WTC11 (cell line): ENCODE measurements around the gene TMCC1. TPM values are rescaled to one million over a fixed set of nuclear protein-coding genes. Genes with fewer than 3 reads are reported as not detected.

Source experiments
- ATAC-seq: fragments of 200-7000 bp; cut with Tn5 transposase; 2 replicates; pipeline ENCODE4 v1.10.0; 2021; ENCODE audit warnings: mild to moderate bottlenecking, moderate library complexity
- CTCF ChIA-PET: fragments of 300-600 bp; sonication (Branson Sonifier 250); formaldehyde crosslinking; loops from one replicate; lab custom pipeline; 2021; ENCODE audit warnings: antibody characterized with exemption; lab: Charles Lee
- POLR2A ChIA-PET: fragments of 350-600 bp; sonication (Branson Sonifier 250); formaldehyde crosslinking; loops from one replicate; lab custom pipeline; 2021; ENCODE audit warnings: antibody characterized with exemption; lab: Charles Lee
- DNase-seq: peaks from one replicate; pipeline ENCODE4 v3.0.0; 2021; ENCODE audit warnings: low spot score
- H3K27ac Mint-ChIP-seq: 2 replicates; pipeline ENCODE4 v1.8.0; 2021; ENCODE audit warnings: mixed read lengths
- H3K27me3 Mint-ChIP-seq: 2 replicates; pipeline ENCODE4 v1.8.0; 2021; ENCODE audit warnings: low read depth, mild to moderate bottlenecking, moderate library complexity, mixed read lengths
- H3K36me3 Mint-ChIP-seq: 2 replicates; pipeline ENCODE4 v1.8.0; 2021; ENCODE audit warnings: mixed read lengths
- H3K4me1 Mint-ChIP-seq: 2 replicates; pipeline ENCODE4 v1.8.0; 2022; ENCODE audit warnings: mixed read lengths
- H3K4me3 Mint-ChIP-seq: 2 replicates; pipeline ENCODE4 v1.8.0; 2021; ENCODE audit warnings: mild to moderate bottlenecking, moderate library complexity, mixed read lengths
- H3K9me3 Mint-ChIP-seq: 2 replicates; pipeline ENCODE4 v1.8.0; 2021; ENCODE audit warnings: mixed read lengths
- ATF1 ChIP-seq: sonication (generic); formaldehyde crosslinking; IDR thresholded peaks from 2 replicates; pipeline ENCODE4 v1.8.1; 2023; ENCODE audit warnings: mild to moderate bottlenecking, moderate library complexity, missing genetic modification reagents
- EMX1 ChIP-seq: fragments of 250-450 bp; sonication (Bioruptor Pico); IDR thresholded peaks from 2 replicates; pipeline ENCODE4 v1.8.0; 2021; ENCODE audit warnings: mild to moderate bottlenecking
- JUN ChIP-seq: sonication (generic); formaldehyde crosslinking; IDR thresholded peaks from 2 replicates; pipeline ENCODE4 v1.8.0; 2023; ENCODE audit warnings: mild to moderate bottlenecking, missing genetic modification reagents
- MYBL2 ChIP-seq: sonication (generic); formaldehyde crosslinking; IDR thresholded peaks from 2 replicates; pipeline ENCODE4 v1.8.1; 2023; ENCODE audit warnings: mild to moderate bottlenecking, moderate library complexity, missing genetic modification reagents
- NR3C1 ChIP-seq: sonication (generic); formaldehyde crosslinking; conservative IDR thresholded peaks from 2 replicates; pipeline ENCODE4 v1.8.1; 2023; ENCODE audit warnings: low read depth, mild to moderate bottlenecking, missing genetic modification reagents
- RORB ChIP-seq: fragments of 250-450 bp; sonication (Bioruptor Pico); IDR thresholded peaks from 2 replicates; pipeline ENCODE4 v1.9.0; 2021; ENCODE audit warnings: mild to moderate bottlenecking
- SMAD4 ChIP-seq: sonication (generic); formaldehyde crosslinking; IDR thresholded peaks from 2 replicates; pipeline ENCODE4 v1.8.0; 2022; ENCODE audit warnings: mild to moderate bottlenecking, missing genetic modification reagents
- ZNF138 ChIP-seq: sonication (generic); formaldehyde crosslinking; conservative IDR thresholded peaks from 2 replicates; pipeline ENCODE4 v1.8.1; 2022; ENCODE audit warnings: mild to moderate bottlenecking, moderate library complexity, missing genetic modification reagents
- ZNF219 ChIP-seq: sonication (generic); formaldehyde crosslinking; IDR thresholded peaks from 2 replicates; pipeline ENCODE4 v1.8.0; 2023; ENCODE audit warnings: missing genetic modification reagents, mild to moderate bottlenecking, borderline replicate concordance
- ZNF416 ChIP-seq: fragments of 250-450 bp; sonication (Bioruptor Pico); IDR thresholded peaks from 2 replicates; pipeline ENCODE4 v1.9.0; 2021; ENCODE audit warnings: mild to moderate bottlenecking, inconsistent platforms
- total RNA-seq: library from RNA; stranded (reverse); gene quantifications from 3 replicates; pipeline ENCODE4 v1.2.3, GENCODE V29; 2021
- TF ChIP-seq, protein P1 (sequence below): fragments of 250-450 bp; sonication (Bioruptor Pico); IDR thresholded peaks from 2 replicates; pipeline ENCODE4 v1.8.0; 2021; ENCODE audit warnings: mild to moderate bottlenecking
- TF ChIP-seq, protein P2 (sequence below): sonication (generic); formaldehyde crosslinking; IDR thresholded peaks from 2 replicates; pipeline ENCODE4 v1.8.0; 2022; ENCODE audit warnings: mild to moderate bottlenecking, missing genetic modification reagents
- TF ChIP-seq, protein P3 (sequence below): sonication (generic); formaldehyde crosslinking; IDR thresholded peaks from 2 replicates; pipeline ENCODE4 v1.8.0; 2023; ENCODE audit warnings: missing genetic modification reagents
- TF ChIP-seq, protein P4 (sequence below): fragments of 200-600 bp; IDR thresholded peaks from 2 replicates; pipeline ENCODE4 v1.8.0; 2022; ENCODE audit warnings: antibody characterized with exemption
- TF ChIP-seq, protein P5 (sequence below): sonication (generic); formaldehyde crosslinking; IDR thresholded peaks from 2 replicates; pipeline ENCODE4 v1.8.1; 2023; ENCODE audit warnings: mild to moderate bottlenecking, missing genetic modification reagents
- TF ChIP-seq, protein P6 (sequence below): sonication (generic); formaldehyde crosslinking; IDR thresholded peaks from 2 replicates; pipeline ENCODE4 v1.8.0; 2023; ENCODE audit warnings: missing genetic modification reagents, mild to moderate bottlenecking, borderline replicate concordance

The TMCC1 gene
- total RNA-seq, 1 experiment from 2014 or later = 29.3 TPM

DNA sequence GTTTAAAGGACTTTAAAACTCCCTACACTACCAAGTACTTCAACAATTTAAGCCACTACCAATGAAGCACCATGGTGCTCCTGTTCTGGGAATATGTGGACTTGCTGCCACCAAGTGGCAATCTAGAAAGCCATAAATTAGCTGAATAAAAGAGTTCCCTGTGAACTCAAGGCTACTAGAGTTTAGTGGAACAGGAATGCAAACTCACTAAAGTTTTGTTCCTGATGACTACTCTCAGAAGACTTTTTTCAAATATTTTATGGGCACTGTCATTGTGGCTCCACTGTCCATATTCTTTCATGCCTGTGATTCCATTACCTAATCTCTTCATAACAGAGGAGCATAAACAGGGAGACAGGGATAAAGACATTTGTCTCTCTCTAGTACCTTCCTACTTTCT lies 63.9 kb downstream of the TMCC1 start:
- DNase-seq (peak; percentile 23), ATAC-seq (peak; percentile 81)
- Mint-ChIP-seq H3K27me3 (no peaks in the 10 kb centered on the region), H3K9me3 (no peaks in the 10 kb centered on the region), H3K27ac (no peak overlapping the region), H3K4me3 (no peak overlapping the region), H3K4me1 (peaks cover 11% of the 10 kb centered on the region), H3K36me3 (no peaks in the 10 kb centered on the region)
- POLR2A ChIA-PET = interaction anchor here (0.6 kb wide), 2 partner anchors 71 to 141 kb away, joined by 3 to 5 read pairs; no protein-coding TSS in a partner anchor
- TF ChIP-seq ATF1 (CRISPR knock-in tag) = no peak
- TF ChIP-seq, protein P1, sequence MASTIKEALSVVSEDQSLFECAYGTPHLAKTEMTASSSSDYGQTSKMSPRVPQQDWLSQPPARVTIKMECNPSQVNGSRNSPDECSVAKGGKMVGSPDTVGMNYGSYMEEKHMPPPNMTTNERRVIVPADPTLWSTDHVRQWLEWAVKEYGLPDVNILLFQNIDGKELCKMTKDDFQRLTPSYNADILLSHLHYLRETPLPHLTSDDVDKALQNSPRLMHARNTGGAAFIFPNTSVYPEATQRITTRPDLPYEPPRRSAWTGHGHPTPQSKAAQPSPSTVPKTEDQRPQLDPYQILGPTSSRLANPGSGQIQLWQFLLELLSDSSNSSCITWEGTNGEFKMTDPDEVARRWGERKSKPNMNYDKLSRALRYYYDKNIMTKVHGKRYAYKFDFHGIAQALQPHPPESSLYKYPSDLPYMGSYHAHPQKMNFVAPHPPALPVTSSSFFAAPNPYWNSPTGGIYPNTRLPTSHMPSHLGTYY (CRISPR knock-in tag) = no peak
- no peak for TF ChIP-seq MYBL2
- TF ChIP-seq, protein P2, sequence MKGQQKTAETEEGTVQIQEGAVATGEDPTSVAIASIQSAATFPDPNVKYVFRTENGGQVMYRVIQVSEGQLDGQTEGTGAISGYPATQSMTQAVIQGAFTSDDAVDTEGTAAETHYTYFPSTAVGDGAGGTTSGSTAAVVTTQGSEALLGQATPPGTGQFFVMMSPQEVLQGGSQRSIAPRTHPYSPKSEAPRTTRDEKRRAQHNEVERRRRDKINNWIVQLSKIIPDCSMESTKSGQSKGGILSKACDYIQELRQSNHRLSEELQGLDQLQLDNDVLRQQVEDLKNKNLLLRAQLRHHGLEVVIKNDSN (CRISPR knock-in tag) = no peak
- TF ChIP-seq RORB = no peak
- no peak for TF ChIP-seq EMX1 (CRISPR knock-in tag)
- TF ChIP-seq, protein P3, sequence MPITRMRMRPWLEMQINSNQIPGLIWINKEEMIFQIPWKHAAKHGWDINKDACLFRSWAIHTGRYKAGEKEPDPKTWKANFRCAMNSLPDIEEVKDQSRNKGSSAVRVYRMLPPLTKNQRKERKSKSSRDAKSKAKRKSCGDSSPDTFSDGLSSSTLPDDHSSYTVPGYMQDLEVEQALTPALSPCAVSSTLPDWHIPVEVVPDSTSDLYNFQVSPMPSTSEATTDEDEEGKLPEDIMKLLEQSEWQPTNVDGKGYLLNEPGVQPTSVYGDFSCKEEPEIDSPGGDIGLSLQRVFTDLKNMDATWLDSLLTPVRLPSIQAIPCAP (CRISPR knock-in tag) = no peak
- CTCF ChIA-PET = interaction anchor here (0.6 to 2.0 kb wide), 11 partner anchors 39 to 446 kb away, joined by 3 to 24 read pairs (median 4); no protein-coding TSS in a partner anchor

DNA sequence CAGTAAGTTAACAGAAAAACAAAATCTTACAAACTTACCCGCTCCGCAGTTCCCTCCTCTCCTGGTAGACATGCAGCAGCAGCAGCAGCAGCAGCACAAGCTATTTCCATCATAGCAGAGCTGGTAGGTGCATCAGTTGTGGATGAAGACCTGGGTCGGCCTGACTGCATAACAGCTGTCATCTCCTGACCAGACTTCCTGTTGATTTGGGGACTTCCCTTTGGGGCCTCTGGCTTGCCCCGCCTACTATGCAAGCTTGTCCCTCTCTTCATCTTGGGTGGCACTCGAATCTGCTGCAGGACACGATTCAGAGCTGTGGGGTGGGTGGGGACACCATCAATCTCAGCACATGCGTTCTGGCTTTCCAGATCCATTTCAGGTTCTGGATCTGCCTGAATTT lies 65.7 kb downstream of the TMCC1 start:
- H3K4me1 Mint-ChIP-seq = peaks cover 11% of the 10 kb centered on the region
- DNase-seq = no peak

DNA sequence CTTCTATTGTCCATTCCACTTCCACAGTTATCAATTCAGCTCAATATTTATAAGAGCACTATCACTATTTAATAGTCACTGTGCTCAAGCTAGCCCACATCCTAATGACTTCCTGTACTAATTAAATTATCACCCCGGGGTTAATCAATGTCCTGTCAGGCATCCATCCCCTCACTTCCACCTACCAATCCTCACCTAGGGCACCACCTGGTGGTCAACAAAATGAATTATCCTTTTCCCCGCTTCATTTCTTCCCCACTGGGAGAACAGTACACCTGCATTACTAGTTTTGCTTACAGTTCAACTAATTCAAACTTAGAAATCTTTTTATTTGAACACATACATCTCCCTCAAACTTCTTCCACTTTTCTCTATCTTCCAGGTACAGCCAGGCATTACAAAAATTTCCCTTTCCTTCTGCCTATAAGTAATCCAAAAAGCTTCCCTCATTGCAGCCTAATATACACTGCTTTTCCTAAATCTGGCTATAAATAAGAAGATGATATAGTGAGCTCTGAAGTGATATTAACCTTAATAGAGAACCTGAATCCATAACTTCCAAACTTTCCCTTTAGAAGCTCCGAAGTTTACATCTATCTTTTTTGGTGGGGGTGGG lies 68.5 kb downstream of the TMCC1 start:
- Mint-ChIP-seq H3K27ac (no peak overlapping the region), H3K4me3 (no peak overlapping the region), H3K9me3 (no peaks in the 10 kb centered on the region), H3K36me3 (no peaks in the 10 kb centered on the region), H3K4me1 (peaks cover 11% of the 10 kb centered on the region), H3K27me3 (no peaks in the 10 kb centered on the region)
- ATAC-seq = peak; percentile 76
- ChIA-PET POLR2A (no interaction called here), CTCF (interaction anchor here (1.0 to 2.6 kb wide), 4 partner anchors 15 to 442 kb away, joined by 3 to 16 read pairs (median 4); no protein-coding TSS in a partner anchor)
- TF ChIP-seq, protein P4, sequence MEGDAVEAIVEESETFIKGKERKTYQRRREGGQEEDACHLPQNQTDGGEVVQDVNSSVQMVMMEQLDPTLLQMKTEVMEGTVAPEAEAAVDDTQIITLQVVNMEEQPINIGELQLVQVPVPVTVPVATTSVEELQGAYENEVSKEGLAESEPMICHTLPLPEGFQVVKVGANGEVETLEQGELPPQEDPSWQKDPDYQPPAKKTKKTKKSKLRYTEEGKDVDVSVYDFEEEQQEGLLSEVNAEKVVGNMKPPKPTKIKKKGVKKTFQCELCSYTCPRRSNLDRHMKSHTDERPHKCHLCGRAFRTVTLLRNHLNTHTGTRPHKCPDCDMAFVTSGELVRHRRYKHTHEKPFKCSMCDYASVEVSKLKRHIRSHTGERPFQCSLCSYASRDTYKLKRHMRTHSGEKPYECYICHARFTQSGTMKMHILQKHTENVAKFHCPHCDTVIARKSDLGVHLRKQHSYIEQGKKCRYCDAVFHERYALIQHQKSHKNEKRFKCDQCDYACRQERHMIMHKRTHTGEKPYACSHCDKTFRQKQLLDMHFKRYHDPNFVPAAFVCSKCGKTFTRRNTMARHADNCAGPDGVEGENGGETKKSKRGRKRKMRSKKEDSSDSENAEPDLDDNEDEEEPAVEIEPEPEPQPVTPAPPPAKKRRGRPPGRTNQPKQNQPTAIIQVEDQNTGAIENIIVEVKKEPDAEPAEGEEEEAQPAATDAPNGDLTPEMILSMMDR = peak; percentile 63
- TF ChIP-seq ZNF219 (CRISPR knock-in tag) = no peak
- DNase-seq = peak; percentile 57

More for the DNA sequence above, 65.7 kb downstream of the TMCC1 start:
- Mint-ChIP-seq H3K36me3 (no peaks in the 10 kb centered on the region), H3K4me3 (no peak overlapping the region), H3K27ac (peak overlapping the region; percentile 78; the same call in 1 of the 2 replicates), H3K27me3 (no peaks in the 10 kb centered on the region), H3K9me3 (no peaks in the 10 kb centered on the region)
- TF ChIP-seq SMAD4 (CRISPR knock-in tag) (no peak), ZNF416 (no peak)
- TF ChIP-seq, protein P5, sequence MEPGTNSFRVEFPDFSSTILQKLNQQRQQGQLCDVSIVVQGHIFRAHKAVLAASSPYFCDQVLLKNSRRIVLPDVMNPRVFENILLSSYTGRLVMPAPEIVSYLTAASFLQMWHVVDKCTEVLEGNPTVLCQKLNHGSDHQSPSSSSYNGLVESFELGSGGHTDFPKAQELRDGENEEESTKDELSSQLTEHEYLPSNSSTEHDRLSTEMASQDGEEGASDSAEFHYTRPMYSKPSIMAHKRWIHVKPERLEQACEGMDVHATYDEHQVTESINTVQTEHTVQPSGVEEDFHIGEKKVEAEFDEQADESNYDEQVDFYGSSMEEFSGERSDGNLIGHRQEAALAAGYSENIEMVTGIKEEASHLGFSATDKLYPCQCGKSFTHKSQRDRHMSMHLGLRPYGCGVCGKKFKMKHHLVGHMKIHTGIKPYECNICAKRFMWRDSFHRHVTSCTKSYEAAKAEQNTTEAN = no peak
- no peak; the same call in 1 of the 2 replicates for ATAC-seq
- CTCF ChIA-PET = interaction anchor here (0.9 to 1.5 kb wide), 3 partner anchors 200 to 444 kb away, joined by 3 to 8 read pairs (median 8); no protein-coding TSS in a partner anchor
- POLR2A ChIA-PET = no interaction called here

DNA sequence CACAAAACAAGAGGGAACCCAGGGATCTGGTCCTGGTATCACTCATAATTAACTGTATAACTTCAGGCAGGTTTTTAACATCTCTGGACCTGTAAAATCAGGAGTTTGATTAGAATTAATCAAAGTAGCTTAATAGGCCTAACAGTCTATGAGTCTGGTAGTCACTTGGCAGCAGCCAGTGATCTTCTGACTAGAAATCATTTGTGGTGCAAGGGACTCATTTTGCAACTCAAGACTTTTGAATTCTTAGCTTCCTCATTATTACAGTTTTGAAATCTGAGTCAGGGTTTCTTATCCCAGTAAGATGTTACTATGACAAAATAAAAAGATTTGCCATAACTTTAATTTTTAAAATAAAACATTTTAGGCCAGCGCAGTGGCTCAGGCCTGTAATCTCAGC lies 70.8 kb downstream of the TMCC1 start:
- ATAC-seq = no peak
- no peaks in the 10 kb centered on the region for H3K36me3 Mint-ChIP-seq
- no peak overlapping the region for H3K4me3 Mint-ChIP-seq
- no peaks in the 10 kb centered on the region for H3K9me3 Mint-ChIP-seq
- H3K27ac Mint-ChIP-seq = no peak overlapping the region
- CTCF ChIA-PET = interaction anchor here (1.4 kb wide), 1 partner anchor 195 kb away, joined by 4 read pairs; no protein-coding TSS in a partner anchor
- no peak for DNase-seq
- H3K4me1 Mint-ChIP-seq = peaks cover 3% of the 10 kb centered on the region
- no peaks in the 10 kb centered on the region for H3K27me3 Mint-ChIP-seq
- POLR2A ChIA-PET = no interaction called here
- TF ChIP-seq ZNF138 (CRISPR knock-in tag) = no peak
- TF ChIP-seq, protein P6, sequence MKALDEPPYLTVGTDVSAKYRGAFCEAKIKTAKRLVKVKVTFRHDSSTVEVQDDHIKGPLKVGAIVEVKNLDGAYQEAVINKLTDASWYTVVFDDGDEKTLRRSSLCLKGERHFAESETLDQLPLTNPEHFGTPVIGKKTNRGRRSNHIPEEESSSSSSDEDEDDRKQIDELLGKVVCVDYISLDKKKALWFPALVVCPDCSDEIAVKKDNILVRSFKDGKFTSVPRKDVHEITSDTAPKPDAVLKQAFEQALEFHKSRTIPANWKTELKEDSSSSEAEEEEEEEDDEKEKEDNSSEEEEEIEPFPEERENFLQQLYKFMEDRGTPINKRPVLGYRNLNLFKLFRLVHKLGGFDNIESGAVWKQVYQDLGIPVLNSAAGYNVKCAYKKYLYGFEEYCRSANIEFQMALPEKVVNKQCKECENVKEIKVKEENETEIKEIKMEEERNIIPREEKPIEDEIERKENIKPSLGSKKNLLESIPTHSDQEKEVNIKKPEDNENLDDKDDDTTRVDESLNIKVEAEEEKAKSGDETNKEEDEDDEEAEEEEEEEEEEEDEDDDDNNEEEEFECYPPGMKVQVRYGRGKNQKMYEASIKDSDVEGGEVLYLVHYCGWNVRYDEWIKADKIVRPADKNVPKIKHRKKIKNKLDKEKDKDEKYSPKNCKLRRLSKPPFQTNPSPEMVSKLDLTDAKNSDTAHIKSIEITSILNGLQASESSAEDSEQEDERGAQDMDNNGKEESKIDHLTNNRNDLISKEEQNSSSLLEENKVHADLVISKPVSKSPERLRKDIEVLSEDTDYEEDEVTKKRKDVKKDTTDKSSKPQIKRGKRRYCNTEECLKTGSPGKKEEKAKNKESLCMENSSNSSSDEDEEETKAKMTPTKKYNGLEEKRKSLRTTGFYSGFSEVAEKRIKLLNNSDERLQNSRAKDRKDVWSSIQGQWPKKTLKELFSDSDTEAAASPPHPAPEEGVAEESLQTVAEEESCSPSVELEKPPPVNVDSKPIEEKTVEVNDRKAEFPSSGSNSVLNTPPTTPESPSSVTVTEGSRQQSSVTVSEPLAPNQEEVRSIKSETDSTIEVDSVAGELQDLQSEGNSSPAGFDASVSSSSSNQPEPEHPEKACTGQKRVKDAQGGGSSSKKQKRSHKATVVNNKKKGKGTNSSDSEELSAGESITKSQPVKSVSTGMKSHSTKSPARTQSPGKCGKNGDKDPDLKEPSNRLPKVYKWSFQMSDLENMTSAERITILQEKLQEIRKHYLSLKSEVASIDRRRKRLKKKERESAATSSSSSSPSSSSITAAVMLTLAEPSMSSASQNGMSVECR (CRISPR knock-in tag) = no peak
- TF ChIP-seq JUN (CRISPR knock-in tag) = no peak
- TF ChIP-seq, protein P5 = no peak
- TF ChIP-seq NR3C1 (CRISPR knock-in tag) = no peak
